Upper lobe of left lung (tissue), 4 donors: ENCODE results near the gene LRRTM1.

Experiments used
- POLR2A ChIP-seq, 4 donors: fragments of 450-650 bp; IDR thresholded peaks; one replicate each; pipeline ENCODE4 v1.5.1; 2016 to 2017; ENCODE audit warnings: antibody characterized with exemption in 4 of 4, mild to moderate bottlenecking in 2 of 4
- TF ChIP-seq, protein P1 (sequence below), 6 experiments: fragments of 450-650 bp in 4 of 6; fragments of 200-600 bp in 2 of 6; sonication (generic) in 2 of 6; IDR thresholded peaks; one replicate each; pipeline ENCODE4 v1.5.1; 2016 to 2019; ENCODE audit warnings: antibody characterized with exemption in 6 of 6

DNA sequence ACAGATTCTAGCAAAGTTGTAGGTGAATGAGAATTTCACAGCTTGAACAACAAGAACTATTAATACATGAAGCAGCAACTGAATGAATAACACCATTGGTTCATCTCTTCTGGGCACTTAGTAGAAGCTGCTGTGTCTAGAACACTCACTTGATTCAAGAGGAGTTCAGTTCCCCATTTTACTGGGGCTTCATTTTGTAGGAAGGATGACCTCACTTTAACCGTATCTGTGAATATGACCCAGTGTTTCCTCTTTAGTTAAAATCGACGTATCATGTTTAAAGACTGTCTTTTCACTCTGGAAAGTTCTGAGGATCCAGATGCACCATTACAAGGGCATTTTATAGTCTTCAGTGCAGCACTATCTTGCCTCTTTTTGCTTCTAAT, 47.8 kb downstream of the LRRTM1 start:
- TF ChIP-seq, protein P1, sequence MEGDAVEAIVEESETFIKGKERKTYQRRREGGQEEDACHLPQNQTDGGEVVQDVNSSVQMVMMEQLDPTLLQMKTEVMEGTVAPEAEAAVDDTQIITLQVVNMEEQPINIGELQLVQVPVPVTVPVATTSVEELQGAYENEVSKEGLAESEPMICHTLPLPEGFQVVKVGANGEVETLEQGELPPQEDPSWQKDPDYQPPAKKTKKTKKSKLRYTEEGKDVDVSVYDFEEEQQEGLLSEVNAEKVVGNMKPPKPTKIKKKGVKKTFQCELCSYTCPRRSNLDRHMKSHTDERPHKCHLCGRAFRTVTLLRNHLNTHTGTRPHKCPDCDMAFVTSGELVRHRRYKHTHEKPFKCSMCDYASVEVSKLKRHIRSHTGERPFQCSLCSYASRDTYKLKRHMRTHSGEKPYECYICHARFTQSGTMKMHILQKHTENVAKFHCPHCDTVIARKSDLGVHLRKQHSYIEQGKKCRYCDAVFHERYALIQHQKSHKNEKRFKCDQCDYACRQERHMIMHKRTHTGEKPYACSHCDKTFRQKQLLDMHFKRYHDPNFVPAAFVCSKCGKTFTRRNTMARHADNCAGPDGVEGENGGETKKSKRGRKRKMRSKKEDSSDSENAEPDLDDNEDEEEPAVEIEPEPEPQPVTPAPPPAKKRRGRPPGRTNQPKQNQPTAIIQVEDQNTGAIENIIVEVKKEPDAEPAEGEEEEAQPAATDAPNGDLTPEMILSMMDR (IDR thresholded peaks at IDR 0.05), result no peak
- no peak for TF ChIP-seq POLR2A (IDR thresholded peaks at IDR 0.05)
